Transverse colon (tissue), 4 donors: ENCODE data around the gene RIC1. TPM values are rescaled to one million over a fixed set of nuclear protein-coding genes. Genes with fewer than 3 reads are reported as not detected.
"Not testable (repeated sequence)": the region's sequence is repeated elsewhere in the genome, so short reads cannot be mapped to it uniquely, and the experiment has no call there.

ENCODE experiments used
- DNase-seq: peaks from one replicate; pipeline ENCODE4 v3.0.0-alpha.2; 2019
- H3K27ac ChIP-seq, 4 donors: fragments of 200-600 bp; sonication (generic); 2 replicates each; pipeline ENCODE4 v1.5.1; 2016 to 2018; ENCODE audit warnings: inconsistent platforms in 4 of 4
- H3K27me3 ChIP-seq: fragments of 200-600 bp; sonication (generic); 2 replicates; pipeline ENCODE4 v1.5.1; 2017; ENCODE audit warnings: inconsistent platforms
- H3K36me3 ChIP-seq, 4 donors: fragments of 200-600 bp; sonication (generic); 2 replicates each; pipeline ENCODE4 v1.5.1; 2017 to 2019; ENCODE audit warnings: inconsistent platforms in 4 of 4
- H3K4me1 ChIP-seq, 4 donors: fragments of 200-600 bp; sonication (generic); 2 replicates each; pipeline ENCODE4 v1.5.1; 2017 to 2020; ENCODE audit warnings: inconsistent platforms in 4 of 4
- H3K4me3 ChIP-seq, 4 donors: fragments of 200-600 bp; sonication (generic); 1 replicate in 1 of 4; 2 replicates in 3 of 4; pipeline versions ENCODE4 v1.5.1 to v1.6.1; 2017 to 2019; ENCODE audit warnings: inconsistent platforms in 4 of 4
- H3K9me3 ChIP-seq, 2 donors: fragments of 200-600 bp; sonication (generic); 2 replicates each; pipeline ENCODE4 v1.5.1; 2017 to 2019; ENCODE audit warnings: inconsistent platforms in 2 of 2
- EP300 ChIP-seq: sonication (generic); formaldehyde crosslinking; IDR thresholded peaks from one replicate; pipeline ENCODE4 v1.6.1; 2017; ENCODE audit warnings: antibody characterized with exemption, low read depth
- POLR2A ChIP-seq: fragments of 450-650 bp; IDR thresholded peaks from one replicate; pipeline ENCODE4 v1.6.1; 2016; ENCODE audit warnings: antibody characterized with exemption, mild to moderate bottlenecking, moderate library complexity
- POLR2AphosphoS5 ChIP-seq, 3 donors: sonication (generic); formaldehyde crosslinking; IDR thresholded peaks; one replicate each; pipeline ENCODE4 v1.6.1; 2016; ENCODE audit warnings: antibody characterized with exemption in 3 of 3
- WGBS, 2 donors: methylation state at CpG; one replicate each; pipeline ENCODE4 v1.1.5; 2018; ENCODE audit warnings: low coverage in 1 of 2; 5-methylcytosine and 5-hydroxymethylcytosine counted together
- in situ Hi-C, 4 donors: fragments of 200-750 bp; cut with MboI; loops; one replicate each; pipeline versions ENCODE4 v1.15.0 to v1.15.1; 2017; ENCODE audit warnings: low sequenced_read_pairs in 3 of 4, low pct_ligation_motif_present in 1 of 4, low pct_unique_long_range_greater_than_20kb in 1 of 4
- intact Hi-C: fragments of 100-400 bp; cut with DNase I; formaldehyde crosslinking; loops from one replicate; pipeline ENCODE4 v1.15.1; 2023; ENCODE audit warnings: low total_unique reads
- total RNA-seq, 4 donors: library from RNA; depleted of rRNA; stranded (reverse); fragments of >200 nt; gene quantifications; one replicate each; pipeline ENCODE4 v1.1.0, GENCODE V29; 2016
- TF ChIP-seq, protein P1 (sequence below), 5 experiments: fragments of 200-600 bp in 3 of 5; fragments of 450-650 bp in 2 of 5; sonication (generic) in 3 of 5; IDR thresholded peaks; 1 replicate in 2 of 5; 2 replicates in 3 of 5; pipeline ENCODE4 v1.5.1; 2016 to 2017; ENCODE audit warnings: antibody characterized with exemption in 5 of 5, inconsistent platforms in 3 of 5, mild to moderate bottlenecking in 2 of 5, moderate library complexity in 1 of 5

Gene RIC1
- total RNA-seq, 4 donors from 2014 or later: 22.5 to 93.9 (median 42.8) TPM

- Histone ChIP-seq H3K4me3 (no peak overlapping the region), H3K36me3 (peaks cover 0 to 16% (median 4%) of the 10 kb centered on the region in 4 donors), H3K4me1 (peaks cover 0 to 14% (median 0%) of the 10 kb centered on the region in 4 donors), H3K9me3 (peaks cover 0 to 3% of the 10 kb centered on the region in 2 donors), H3K27me3 (no peaks in the 10 kb centered on the region), H3K27ac (no peak overlapping the region)
- in situ Hi-C loops (no loop called here), intact Hi-C loops (no loop called here)
- TF ChIP-seq, protein P1, sequence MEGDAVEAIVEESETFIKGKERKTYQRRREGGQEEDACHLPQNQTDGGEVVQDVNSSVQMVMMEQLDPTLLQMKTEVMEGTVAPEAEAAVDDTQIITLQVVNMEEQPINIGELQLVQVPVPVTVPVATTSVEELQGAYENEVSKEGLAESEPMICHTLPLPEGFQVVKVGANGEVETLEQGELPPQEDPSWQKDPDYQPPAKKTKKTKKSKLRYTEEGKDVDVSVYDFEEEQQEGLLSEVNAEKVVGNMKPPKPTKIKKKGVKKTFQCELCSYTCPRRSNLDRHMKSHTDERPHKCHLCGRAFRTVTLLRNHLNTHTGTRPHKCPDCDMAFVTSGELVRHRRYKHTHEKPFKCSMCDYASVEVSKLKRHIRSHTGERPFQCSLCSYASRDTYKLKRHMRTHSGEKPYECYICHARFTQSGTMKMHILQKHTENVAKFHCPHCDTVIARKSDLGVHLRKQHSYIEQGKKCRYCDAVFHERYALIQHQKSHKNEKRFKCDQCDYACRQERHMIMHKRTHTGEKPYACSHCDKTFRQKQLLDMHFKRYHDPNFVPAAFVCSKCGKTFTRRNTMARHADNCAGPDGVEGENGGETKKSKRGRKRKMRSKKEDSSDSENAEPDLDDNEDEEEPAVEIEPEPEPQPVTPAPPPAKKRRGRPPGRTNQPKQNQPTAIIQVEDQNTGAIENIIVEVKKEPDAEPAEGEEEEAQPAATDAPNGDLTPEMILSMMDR (IDR thresholded peaks at IDR 0.05): no peak
- TF ChIP-seq POLR2AphosphoS5 (IDR thresholded peaks at IDR 0.05): no peak
- TF ChIP-seq POLR2A: no peak
- TF ChIP-seq EP300: no peak
- no peak for DNase-seq
Measured at GRCh38 chr9:5718296-5719032, 89.6 kb downstream of the RIC1 start.

- no peak overlapping the region for H3K27ac ChIP-seq
- 60 to 82% methylated on average over 3 of the region's 3 CpGs for WGBS, 2 donors
- TF ChIP-seq POLR2AphosphoS5 (IDR thresholded peaks at IDR 0.05): no peak
- no peak for TF ChIP-seq EP300
- TF ChIP-seq, protein P1 (IDR thresholded peaks at IDR 0.05): no peak
- no peak for TF ChIP-seq POLR2A
- peaks cover 0 to 14% (median 0%) of the 10 kb centered on the region in 4 donors for H3K4me1 ChIP-seq
- intact Hi-C loops (no loop called here), in situ Hi-C loops (no loop called here)
- peaks cover 0 to 16% (median 4%) of the 10 kb centered on the region in 4 donors for H3K36me3 ChIP-seq
- H3K4me3 ChIP-seq: no peak overlapping the region
- H3K27me3 ChIP-seq: no peaks in the 10 kb centered on the region
- peaks cover 0 to 3% of the 10 kb centered on the region in 2 donors for H3K9me3 ChIP-seq
- DNase-seq: no peak
Measured at GRCh38 chr9:5719100-5719926, 90.4 kb downstream of the RIC1 start.

DNA sequence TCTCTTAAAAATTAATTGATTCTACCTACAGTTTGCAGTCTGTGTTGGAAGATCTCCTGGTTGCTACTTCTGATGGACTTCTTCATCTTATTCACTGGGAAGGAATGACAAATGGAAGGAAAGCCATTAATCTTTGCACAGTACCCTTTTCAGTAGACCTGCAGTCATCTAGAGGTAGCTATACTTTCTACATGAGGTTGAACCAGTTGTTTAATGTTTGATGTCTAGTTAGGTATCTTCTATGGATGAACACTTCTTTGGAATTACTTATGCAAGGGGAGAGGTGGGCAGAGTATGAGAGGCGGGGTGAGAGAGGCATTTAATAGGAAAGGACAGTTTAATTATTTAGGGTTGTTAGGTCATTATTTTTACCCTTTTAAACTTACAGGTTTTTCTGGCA is 91.2 kb downstream of the RIC1 start:
- no peak overlapping the region for H3K4me3 ChIP-seq
- no peak for DNase-seq
- WGBS, 2 donors: 97 to 100% methylated on average over 1 of the region's 1 CpG
- intact Hi-C loops: no loop called here
- H3K9me3 ChIP-seq: peaks cover 0 to 3% of the 10 kb centered on the region in 2 donors
- H3K4me1 ChIP-seq: peaks cover 0 to 14% (median 0%) of the 10 kb centered on the region in 4 donors
- H3K27ac ChIP-seq: no peak overlapping the region
- TF ChIP-seq POLR2A (no peak), POLR2AphosphoS5 (IDR thresholded peaks at IDR 0.05) (no peak), EP300 (no peak)
- TF ChIP-seq, protein P1 (IDR thresholded peaks at IDR 0.05): no peak
- H3K27me3 ChIP-seq: no peaks in the 10 kb centered on the region
- in situ Hi-C loops: no loop called here
- H3K36me3 ChIP-seq: peaks cover 0 to 16% (median 4%) of the 10 kb centered on the region in 4 donors

DNA sequence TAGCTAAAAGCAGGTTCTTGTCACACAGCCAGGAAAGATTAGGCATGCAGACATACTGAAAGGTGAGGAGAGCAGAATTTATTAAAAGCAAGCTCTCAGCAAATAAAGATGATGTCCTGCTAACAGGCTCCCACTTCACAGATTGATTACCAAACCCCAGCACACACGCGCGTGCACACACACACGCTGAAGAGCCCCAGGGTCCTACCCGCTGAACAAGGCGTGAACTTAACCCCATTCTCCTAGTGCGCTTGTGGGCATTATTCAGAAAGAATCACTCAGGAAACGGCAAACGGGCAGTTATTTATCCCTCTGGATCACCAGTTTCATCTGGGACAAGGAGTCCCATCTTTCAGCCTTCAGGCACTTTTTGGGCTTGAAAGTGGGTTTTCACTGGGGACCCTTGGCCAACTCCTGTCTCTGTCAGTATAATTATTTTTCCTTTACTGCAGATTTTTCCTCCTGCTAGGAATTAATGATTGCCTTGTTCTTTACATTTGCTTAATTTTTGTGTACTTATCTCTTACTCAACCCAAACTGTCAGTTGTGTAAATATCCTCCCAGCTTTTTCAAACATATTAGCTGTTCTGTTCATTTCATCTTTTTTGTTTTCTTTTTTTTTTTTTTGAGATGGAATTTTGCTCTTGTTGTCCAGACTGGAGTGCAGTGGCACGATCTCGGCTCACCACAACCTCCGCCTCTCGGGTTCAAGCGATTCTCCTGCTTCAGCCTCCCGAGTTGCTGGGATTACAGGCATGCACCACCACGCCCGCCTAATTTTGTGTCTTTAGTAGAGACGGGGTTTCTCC is 92.6 kb downstream of the RIC1 start:
- no peak for TF ChIP-seq EP300
- no peak for TF ChIP-seq POLR2A
- TF ChIP-seq POLR2AphosphoS5 (IDR thresholded peaks at IDR 0.05): no peak
- H3K27me3 ChIP-seq: no peaks in the 10 kb centered on the region
- no peak for DNase-seq
- no peak overlapping the region for H3K27ac ChIP-seq
- H3K36me3 ChIP-seq: peaks cover 0 to 16% (median 4%) of the 10 kb centered on the region in 4 donors
- 94 to 100% methylated on average over 6 to 18 of the region's 18 CpGs for WGBS, 2 donors
- H3K4me1 ChIP-seq: peaks cover 0 to 14% (median 0%) of the 10 kb centered on the region in 4 donors
- in situ Hi-C loops (no loop called here), intact Hi-C loops (no loop called here)
- H3K9me3 ChIP-seq: peaks cover 0 to 3% of the 10 kb centered on the region in 2 donors
- no peak overlapping the region for H3K4me3 ChIP-seq

DNA sequence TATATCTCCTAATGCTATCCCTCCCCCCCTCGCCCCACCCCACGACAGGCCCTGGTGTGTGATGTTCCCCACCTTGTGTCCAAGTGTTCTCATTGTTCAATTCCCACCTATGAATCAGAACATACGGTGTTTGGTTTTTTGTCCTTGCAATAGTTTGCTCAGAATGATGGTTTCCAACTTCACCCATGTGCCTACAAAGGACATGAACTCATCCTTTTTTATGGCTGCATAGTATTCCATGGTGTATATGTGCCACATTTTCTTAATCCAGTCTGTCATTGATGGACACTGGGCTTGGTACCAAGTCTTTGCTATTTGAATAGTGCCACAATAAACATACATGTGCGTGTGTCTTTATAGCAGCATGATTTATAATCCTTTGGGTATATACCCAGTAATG is 93.8 kb downstream of the RIC1 start:
- 95 to 100% methylated on average over 1 to 4 of the region's 4 CpGs for WGBS, 2 donors
- in situ Hi-C loops, intact Hi-C loops: not testable (repeated sequence)

More for the DNA sequence above, 93.8 kb downstream of the RIC1 start:
- H3K4me1 ChIP-seq: peaks cover 0 to 11% (median 0%) of the 10 kb centered on the region in 4 donors
- H3K27me3 ChIP-seq, H3K9me3 ChIP-seq, H3K27ac ChIP-seq, DNase-seq, H3K4me3 ChIP-seq: not testable (repeated sequence)
- peaks cover 0 to 21% (median 7%) of the 10 kb centered on the region in 4 donors for H3K36me3 ChIP-seq
